C1 segment of cervical spinal cord (tissue), 14 donors: Measurements from ENCODE around the gene ZBTB37.
"Not testable (repeated sequence)": the region's sequence is repeated elsewhere in the genome, so short reads cannot be mapped to it uniquely, and the experiment has no call there.

Experiments
- DNase-seq, 14 donors: peaks; one replicate each; lab custom pipeline; 2025; lab: John Stamatoyannopoulos, UW

Gene ZBTB37

DNA sequence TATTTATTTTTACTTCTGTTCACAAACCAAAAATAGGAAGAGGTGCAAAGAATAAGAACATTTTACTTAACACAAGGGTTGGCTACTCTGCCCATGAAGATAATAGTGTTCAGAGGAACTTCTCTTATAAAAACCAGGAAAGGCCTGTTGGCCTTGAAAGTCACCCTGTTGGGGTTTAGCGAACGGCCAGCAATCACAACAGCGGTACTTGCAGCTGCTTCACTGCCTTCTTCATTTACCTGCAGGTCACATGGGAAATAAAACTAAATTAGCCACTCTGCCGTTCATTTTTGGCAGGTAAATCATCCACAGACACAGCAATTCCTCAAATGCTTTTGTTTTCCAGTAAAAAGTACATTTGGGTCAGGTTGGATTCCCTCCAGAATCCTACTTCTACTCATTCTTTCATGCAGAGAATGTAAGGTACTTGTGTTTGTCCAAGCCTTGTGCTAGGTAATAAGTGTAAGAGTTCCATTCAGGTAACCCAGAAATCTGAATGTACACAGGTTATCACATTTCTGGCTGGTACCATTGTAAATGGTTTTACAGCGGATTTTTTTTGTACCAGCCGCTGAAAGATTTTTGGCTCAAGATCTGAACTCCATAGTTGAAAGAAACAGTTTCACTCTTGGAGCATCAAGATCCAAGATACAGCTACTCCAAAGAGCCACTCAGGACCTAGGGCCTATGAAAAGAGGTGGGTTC lies 35.8 kb downstream of the ZBTB37 start:
- DNase-seq = no peak

DNA sequence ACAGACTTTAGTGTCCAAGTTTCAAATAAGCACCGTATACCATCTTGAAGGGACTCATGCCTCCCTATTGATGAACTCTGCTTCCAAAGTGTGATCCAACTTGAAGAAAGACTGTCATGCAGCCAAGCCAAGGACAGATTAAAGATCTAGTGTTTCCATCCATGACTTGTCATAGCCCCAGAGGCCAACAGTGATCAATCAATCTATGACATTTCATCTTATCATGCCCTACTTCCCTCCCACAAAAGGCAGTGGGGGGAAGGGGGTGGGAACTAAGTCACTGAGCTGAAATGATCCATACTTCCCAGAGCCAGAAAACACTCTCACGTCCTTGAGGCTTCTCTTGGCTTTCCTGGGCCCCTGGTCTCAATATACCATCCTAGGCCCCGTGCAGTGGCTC lies 44.9 kb downstream of the ZBTB37 start:
- DNase-seq = no peak

GRCh38 chr1:173914366-173914871 lies 46.2 kb downstream of the ZBTB37 start:
- no peak for DNase-seq

DNA sequence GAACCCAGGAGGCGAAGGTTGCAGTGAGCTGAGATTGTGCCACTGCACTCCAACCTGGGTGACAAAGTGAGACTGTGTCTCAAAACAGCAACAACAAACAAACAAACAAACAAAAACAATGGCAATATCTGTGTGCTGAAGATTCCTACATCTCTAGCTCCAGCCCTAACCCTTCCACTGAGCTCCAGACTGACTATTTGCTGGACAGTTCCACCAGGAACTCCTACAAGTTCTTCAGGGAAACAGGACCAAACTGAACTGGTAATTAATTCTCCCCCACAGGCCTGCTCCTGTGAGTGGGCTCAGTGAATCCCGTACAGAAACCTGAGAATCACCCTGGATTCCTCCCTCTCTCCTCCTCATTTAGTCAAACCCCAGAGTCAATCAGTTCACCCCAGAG lies 47.4 kb downstream of the ZBTB37 start:
- no peak for DNase-seq

GRCh38 chr1:173916667-173917066 lies 48.5 kb downstream of the ZBTB37 start:
- no peak for DNase-seq

DNA sequence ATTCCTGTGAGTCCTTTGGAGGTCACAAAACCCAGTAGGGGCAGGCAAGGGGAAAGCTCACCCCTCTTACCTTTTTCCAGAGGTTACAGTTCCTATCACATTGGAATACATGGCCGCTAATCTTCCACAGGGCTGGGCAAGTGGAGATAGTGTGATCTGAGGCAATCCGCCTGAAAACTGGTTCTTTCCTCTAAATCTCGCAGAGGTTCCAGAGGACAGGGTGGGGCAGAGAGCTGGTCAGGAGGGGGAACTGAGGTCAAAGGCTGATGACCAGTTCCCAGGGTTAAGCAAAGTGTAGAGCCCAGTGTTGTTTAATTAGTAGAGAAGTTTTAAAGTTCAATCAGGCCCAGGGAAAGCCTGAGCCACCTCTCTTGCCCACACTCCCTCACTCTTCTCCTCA lies 49.0 kb downstream of the ZBTB37 start, which contains the start of gene SERPINC1:
Gene SERPINC1, minus strand, starts transcription at position 179 of the 400 bp plus-strand sequence. Its CDS starts 68 bp downstream, at position 111.
- no peak for DNase-seq

DNA sequence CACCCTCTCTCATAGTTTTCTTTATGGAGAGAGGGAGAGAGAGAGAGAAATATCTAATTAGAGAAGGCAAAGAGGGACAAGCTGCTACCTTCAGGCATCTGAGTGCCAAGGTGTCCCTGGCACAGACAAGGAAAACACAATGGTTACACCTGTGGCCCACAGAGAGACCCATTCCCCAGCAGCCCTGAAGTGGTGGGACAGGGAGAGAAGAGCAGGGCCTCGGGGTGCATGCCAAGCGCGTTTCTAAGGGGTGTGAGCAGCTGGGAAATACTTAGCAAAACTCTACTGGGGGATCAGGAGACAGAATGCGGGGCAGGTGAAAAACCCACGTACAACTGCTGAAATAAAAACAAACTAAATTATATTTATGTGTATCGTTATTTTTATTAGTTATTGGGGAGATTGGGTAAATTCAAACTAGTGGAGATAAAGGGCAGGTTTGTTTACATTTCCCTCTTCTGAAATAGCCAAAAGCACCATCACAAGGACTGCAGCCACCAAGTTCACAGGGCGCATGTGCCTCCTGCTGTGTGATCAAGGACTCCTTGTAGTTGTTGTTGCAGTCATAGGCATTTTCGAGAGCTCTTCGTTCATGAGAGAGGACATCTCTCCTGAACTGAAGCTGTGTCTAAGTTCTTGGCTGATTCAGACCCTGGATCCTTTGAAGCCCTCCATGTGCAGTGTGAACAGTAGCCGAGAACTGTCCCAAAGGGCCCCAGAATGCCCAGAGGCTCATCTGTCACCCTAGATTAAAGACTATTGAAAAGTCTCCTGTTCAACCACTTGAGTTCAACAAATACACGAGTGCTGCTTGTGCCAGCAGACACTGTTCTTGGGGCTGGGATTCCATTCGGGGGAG lies 49.7 kb downstream of the ZBTB37 start:
- no peak for DNase-seq

DNA sequence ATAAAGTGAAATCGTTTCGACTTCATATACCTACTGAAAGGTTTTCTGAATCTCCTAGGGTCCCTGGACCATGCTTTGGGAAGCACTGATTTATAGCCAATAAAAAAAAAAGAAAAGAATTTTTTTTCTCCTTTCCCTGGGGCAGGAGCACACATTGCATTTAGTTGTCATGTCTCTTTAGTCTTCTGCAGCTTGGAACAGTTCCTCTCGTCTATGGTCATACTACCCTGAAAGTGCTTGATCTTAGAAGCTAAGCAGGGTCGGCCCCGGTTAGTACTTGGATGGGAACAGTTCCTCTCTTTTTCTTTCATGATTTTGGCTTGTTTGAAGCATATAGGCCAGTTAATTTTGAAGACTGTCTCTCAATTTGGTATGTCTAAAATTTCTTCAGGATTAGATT lies 52.7 kb downstream of the ZBTB37 start:
- DNase-seq = no peak

DNA sequence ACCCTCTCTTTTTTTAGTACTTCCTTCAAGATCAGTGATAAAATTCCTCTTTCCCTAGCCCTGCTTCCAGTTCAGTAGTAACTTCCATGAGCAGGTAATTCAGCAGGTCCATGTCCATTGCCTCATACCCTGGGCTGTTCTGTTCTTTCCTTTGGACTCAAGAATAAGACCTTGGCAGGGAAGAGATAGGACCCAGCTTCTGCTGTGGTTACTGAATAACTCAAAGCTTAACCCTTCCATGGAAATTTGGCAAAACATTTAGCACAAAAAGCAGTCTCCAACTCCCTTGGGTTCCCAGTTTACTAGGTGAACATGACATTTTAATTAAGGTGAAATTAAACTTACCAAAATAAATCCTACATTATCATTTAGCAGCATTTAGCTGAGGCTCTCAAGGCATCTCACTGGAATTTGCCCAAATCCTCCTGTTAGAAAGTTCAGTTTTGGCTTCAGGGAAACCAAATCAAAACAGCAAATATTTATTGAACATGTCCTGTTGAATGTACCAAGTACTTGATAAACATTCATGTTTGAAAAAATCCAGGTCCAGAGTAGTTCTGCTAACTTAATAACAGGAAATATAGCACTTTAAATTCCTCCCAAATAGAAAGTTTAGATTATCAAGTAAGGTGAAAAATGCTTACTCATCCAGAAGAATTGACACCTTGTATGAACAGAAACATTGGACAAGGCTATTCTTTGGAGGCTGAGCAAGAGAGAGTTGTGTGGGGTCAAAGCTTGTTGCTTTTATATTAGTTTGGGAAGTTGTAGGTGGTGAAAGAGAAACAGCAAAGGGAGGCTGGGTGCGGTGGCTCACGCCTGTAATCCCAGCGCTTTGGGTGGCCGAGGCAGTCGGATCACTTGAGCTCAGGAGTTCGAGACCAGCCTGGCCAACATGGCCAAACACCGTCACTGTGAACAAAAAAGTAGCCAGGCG lies 57.4 kb downstream of the ZBTB37 start:
- no peak for DNase-seq

DNA sequence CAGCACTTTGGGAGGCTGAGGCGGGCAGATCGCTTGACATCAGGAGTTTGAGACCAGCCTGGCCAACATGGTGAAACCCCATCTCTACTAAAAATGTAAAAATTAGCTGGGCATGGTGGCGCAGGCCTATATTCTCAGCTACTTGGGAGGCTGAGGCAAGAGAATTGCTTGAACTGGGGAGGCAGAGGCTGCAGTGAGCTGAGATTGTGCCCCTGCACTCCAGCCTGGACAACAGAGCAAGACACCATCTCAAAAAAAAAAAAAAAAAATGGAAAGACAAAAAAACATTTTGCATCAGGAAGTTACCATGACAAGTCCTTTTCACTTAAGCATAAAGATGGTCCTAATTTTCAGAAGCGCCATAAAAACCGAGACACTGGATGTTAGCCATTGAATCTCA lies 62.4 kb downstream of the ZBTB37 start:
- not testable (repeated sequence) for DNase-seq

- DNase-seq = no peak
These were observed 66.3 kb downstream of the ZBTB37 start for GRCh38 chr1:173934440-173934839.

GRCh38 chr1:173937062-173937461 lies 68.9 kb downstream of the ZBTB37 start:
- DNase-seq = no peak

GRCh38 chr1:173946380-173946921 lies 78.3 kb downstream of the ZBTB37 start:
- no peak for DNase-seq

DNA sequence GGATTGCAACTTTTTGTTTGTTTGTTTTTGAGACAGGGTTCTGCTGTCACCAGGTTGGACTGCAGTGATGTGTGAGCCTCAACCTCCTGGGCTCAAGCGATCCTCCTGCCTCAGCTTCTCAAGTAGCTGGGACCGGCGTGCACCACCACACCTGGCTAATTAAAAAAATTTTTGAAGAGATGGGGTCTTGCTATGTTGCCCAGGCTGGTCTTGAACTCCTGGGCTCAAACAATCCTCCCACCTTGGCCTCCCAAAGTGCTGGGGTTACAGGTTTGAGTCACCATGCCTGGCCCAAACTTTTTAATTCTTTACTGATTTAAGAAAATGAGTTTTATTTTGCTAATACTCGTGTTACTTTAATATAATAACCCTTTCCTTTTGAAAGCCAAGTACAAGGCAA lies 80.4 kb downstream of the ZBTB37 start:
- DNase-seq = no peak
